Measurements from ENCODE around the gene KIAA0040.

KIAA0040 gene

DNA sequence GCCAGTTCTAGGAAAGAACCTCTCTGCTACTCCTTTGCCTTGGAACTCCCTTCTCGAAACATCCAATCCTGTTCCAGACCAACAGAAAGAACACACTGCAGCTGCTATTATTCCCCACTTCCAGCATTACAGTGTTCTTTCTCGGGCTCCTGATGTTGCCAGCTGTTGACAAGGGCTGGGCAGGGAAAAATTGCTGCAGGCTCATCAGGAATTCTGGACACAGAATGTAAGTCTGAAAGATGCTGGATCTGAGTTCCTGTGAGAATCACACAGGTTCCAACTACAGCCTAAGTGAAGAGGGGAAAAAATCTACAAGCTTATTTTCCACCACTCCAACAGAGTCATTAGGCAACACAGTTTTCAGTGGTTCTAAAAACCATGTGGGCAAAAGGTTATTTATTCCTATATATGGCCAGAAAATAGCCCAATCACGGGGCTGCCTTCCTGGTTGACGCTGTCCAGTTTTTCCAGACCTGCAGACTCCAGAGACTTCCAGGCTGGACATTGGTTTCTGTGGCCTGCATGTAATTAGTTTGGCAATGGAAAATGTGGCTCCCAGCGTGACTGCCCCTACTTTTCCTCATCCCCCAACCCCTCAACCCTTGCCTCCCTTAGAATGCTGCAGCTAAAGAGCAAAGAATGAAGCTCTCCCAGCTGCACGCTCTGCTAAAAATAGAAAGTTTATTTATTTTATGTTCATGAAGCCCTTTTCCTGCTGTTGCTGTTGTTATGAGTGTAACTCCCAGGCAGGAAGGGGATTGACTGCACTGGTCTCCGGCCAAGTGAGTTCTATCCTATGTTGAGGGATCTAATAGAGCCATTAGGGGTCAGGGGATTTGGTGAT lies 8.3 kb upstream of the KIAA0040 start:
- peak; percentile 51 for DNase-seq

DNA sequence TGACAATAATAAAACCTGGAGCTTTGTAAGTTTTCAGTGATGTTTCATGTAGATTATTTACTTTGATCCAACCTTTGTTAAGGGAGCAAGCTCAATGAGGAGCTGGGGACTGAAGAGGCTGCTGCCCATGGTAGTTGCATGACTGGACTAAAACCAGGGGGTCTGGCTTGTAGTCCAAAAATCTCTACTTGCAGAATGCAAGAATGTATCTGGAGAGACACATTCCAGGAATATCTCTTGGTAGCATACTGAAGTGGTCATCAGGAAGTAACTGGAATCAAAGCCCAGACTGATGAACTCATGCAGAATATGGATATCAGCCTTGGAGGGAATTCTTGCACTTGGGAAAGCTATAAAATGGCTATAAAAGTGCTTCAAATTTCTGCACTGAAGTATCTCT lies 5.8 kb upstream of the KIAA0040 start:
- DNase-seq = peak; percentile 74

DNA sequence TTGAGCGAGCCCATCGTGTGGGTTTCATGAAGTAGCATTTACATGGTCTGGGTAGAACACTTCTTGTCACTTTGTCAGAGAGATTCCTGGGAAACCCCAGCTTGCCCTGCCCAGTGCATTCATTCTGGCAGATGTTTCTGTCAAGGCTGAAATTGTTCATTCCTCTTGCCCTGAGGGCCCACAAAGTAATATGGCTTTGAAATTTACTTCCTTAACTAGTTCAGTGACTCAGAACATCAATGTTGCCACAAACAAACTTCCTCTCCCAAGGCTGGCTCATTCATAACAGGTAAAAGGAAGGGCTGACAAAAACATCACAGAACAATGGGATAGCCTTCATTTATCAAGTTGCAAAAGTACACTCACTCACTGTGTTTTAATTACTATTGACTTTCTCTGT lies 5.0 kb upstream of the KIAA0040 start:
- DNase-seq = peak; percentile 35

DNA sequence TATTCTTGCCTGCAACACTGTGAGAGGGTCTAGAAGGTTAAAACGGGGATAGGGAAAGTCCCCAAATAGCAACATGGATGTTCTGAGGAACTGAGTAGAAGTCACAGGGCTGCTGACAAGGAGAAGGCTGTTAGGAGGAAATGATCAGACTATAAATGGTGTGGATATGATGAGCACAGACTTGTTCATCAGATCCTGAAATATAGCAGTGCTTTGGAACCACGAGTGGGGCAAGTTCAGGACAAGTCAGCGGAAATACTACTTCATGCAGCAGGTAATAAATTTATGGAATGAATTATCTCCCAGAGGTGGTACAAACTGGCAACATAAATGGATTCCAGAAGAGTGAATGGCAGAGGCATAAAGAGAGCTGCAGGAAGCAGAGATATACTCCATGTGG lies 3.2 kb upstream of the KIAA0040 start:
- DNase-seq = no peak

DNA sequence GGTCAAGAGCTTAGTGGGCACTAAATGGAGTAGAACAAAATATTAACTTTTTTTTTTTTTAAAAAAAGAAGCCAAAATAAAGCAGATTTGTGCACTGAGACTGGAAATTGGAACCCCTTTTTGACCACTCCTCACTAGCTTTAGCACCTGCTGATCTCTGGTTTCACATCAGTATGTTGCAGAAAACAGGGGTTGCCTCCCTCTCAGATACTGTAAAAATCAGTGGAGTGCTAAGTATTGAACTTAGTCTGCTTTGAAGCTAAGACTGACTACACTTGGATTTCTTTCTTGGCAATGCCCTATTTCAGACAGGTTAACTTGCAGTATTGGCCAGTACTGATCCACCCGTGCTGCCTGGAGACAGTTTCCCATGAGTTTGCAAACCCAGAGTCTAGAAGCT lies 2.7 kb upstream of the KIAA0040 start:
- DNase-seq = no peak

DNA sequence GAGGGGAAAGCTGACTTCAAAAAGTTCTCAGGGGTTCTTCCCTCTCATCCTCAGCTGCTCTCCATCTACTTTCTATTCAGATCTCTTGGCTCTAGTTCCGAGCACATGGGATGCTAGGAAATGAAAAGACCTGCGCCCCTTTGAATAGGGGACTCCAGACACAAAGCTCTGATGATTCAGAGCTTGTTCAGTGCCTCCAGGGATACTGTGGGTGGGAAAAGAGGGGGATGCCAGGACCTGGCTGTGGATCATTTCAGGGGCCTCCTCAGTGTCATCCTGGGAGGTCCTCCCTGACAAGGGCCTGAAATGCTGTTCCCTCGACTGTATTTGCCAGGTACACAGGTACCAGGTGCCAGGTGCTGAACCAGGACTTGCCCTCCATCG lies 943 bp upstream of the KIAA0040 start:
- DNase-seq = peak; percentile 21

DNA sequence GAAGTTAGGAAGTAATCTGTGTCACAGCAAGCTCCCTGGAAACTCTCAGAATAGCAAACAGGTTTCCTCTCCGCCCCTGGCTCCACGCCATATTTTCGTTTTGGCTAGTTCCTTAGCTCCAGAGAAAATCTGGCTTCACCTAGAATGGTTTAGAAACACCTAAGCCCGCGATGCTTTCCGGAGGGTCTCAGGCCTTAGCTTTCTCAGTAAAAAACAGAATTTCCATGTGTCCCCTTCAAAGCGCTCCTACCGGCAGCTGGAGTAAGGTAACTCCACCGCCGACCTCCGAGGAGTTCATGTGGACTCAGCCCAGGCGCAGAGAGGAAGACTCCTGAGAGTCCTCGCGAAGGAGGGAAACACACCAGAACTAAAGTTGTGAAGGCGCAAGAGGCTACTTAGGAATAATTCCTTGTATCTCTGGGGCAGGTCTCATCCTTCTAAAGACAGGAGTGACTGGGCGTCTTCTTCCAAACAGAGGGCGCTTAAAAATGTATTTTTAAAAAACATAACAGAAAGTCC lies 406 bp downstream of the KIAA0040 start:
- DNase-seq = no peak

DNA sequence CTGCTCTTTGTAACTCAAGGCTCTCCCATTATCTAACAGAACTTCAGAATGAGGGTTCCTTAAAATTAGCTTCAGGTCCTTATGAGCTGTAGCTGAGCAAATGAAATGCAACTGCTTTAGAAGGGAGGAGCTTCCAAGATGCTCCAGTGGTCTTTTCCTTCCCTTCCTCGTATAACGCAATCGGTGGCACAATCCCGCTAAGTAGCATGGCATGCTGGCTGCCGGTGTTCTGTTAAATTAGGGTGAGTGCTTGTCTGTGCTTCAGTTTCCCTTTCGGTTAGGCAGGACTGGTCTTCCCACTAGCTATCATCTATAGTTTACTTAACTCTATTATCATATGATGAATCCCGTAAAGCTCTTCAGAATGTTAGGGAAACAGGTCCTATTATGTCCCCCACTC lies 917 bp downstream of the KIAA0040 start:
- DNase-seq = no peak

DNA sequence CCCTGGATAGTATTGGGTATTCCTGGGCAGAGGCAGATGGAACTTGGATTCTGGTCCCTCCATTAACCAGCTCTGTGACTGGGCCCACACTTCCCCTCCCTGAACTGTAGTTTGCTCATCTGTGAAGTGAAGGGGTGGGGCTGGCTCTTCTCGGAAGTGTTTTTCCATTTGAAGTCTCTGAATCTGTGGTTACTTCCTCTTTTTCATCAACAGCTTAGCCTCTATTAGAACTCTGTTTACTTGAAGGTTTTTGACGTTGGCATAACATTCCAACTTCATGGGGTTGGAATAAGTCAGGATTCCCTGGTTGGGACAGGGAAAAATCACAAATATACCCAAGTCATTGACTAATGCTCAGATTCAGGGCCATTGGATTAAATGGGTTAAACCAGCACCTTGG lies 3.6 kb downstream of the KIAA0040 start:
- DNase-seq = no peak

DNA sequence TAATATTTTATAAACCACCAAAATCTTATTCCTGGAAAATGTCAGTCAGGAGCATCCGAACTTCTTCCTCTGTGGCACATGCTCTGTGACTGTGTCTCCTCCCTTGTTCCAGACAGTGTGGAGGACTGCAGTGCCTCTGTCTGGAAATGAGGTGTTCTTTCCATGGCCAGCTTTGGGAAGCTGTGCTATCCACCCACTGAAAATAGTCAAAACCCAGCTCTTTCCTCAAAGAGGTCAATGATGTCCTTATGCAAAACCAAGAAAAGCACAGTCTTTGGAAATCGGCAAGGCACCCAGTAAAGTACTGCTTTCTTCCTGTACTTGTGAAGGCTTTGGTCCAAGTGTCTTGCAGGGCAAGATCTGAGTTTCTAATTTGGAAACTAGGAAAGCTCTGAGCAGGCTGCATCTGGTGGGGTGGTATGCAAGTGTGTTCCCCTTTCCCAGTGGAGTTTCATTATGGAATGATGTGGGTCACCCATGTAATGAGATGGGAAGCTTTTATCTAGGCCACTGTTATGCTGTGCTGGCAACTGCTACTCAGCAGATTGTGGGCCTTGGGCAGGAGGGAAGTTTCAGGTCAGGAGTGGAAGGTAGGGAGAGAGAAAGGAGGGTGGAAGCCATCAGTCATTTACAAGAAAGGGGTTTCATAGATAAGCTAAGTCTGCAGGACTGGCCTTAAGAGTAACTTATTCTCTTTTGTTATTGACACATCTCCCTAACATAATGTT lies 6.0 kb downstream of the KIAA0040 start:
- no peak for DNase-seq

DNA sequence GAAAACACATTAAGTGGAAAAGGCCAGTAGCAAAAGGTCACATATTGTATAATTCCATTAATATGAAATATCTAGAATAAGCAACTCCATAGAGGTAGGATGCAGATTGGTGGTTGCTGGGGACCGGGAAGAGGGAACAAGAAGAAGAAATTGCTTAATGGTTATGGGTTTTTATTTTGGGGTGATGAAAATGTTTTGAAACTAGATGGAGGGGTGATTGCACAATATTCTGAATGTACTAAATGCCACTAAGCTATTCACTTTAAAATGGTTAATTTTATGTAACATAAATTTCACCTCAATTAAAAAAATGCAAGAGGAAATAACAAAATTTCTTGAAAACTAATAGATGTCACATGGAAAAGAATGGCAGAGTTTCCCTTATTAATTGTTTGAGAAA lies 6.7 kb downstream of the KIAA0040 start:
- DNase-seq = no peak

DNA sequence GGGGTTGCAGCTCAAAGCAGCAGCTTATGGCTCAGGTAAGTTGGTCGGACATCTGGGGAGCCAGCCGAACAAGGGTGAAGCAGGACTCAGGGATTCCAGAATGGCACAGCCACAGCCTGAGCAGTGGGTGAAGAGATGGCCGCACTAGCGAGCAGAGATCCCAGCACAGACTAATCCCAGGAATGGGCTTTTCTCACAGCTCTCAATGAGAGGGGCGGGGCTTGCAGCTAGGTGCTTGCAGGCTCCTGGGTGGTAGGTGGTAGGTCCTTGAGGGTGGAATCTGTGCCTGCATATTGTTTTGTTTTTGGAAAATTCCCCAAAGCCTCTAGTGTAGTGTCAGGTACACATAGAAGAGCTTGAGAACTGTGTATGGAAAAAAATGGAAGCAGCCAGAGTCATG lies 9.0 kb downstream of the KIAA0040 start:
- DNase-seq = no peak

DNA sequence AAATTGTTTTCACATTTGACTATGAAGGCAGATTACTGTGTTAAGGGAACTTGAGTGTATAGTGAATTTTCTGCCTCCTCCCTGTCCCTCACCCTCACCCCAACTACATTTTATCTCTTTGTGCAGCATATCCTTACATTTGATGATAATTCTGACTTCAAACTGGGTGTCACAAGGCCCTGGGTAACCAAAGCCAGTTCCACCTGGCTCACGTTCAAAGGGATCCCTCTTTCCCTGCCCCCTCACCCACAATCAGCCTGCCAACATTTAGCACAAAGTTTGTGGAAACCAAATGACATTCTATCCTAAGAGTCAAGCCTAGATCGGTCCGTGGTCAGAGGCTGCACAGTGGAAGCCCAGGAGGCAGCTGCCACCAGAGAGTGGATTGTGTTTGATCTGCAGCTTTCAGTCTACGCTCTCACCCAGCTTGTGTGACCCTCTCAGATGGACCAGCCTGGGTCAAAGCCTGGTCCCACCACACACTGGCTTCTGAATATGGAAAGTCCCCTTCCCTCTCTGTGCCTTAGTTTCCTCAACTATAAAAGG lies 10.3 kb downstream of the KIAA0040 start:
- no peak for DNase-seq

DNA sequence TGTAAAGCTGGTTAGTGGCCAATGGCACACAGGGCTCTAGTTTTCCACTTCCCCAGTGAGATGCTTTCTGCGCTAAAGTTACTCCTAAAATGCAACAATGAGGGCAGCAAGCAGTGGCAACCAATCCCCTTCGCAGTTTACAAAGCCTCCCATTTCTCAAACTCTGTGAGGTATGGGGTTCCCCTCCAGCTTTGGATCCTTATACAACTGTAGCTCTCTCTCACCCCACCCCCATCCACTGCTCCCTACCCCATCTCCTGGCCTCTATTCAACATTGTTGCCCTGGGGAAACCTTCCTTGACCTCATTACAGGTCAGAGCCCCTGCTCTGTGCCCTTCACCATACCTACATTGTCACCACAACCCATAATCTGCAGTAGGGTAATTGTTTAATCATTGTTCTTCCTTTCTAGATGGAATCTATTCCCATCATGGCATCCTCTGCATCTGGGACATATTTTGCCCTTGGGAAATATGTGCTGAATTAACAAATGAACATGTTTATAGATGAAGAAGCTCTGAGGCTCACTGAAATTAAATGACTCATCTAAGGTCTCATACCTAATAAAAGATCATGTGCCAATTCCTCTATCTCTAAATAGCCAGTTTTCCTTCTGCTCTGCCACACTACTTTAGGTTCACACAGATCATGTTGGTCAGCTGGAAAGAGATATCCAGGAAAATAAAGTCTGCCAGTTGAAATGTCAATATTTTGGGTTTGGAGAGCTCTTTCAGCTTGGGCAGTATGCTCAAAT lies 12.6 kb downstream of the KIAA0040 start:
- no peak for DNase-seq

DNA sequence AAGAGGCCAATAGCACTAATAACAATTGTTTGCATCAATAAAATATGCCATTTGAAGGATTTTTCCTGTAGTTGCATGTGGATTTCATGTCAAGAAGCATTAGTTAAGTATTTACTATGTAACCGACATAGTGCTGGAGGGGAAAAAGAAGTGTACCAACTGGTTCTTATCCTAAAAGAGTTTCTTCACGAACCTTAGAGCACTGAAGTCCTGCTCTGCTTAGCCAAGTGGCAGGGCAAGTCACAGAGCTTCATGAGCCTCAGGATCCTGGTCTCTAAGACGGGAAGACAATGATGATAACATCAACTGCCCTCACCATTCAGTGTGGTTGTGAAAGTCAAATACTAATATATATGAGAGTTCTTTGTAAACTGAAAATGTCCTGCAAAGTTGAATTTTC lies 14.1 kb downstream of the KIAA0040 start:
- no peak for DNase-seq

DNA sequence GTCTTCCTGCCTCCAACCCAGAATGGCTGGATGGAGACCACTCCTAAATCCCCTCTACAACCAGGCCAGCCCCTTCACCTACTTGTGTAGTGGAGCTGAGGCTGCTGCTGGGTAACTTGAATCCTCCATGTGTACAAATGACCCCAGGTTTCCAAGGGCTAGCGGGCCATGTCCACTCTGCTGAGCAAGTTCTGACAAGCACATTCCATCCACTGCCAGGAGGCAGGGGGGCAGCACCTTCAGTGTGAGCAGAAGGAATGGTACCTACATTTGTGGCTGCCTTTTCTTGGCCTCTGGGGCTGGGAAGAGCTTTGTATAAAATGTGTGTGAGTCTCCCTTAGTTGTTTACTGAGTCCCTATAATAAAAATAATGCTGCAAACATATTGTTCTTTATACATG lies 14.5 kb downstream of the KIAA0040 start:
- DNase-seq = no peak

DNA sequence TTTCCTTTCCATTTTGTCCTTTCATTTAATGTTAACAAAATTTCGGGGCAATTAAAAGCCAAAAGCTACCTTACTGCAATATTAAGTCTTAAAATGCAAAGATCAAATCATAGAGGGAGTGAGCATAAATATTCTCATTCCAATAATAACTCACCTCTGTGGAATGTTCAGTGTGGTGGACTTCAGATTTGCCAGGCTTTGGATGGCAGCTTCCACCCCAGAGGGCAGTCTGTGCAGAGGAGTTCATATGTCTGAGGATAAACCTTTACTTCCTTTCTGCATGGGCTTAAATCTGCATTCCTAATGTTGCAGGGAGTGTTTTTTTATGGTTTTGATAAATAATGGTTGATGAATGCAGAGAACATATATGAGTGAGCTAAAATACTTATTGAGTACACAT lies 16.3 kb downstream of the KIAA0040 start:
- no peak for DNase-seq

DNA sequence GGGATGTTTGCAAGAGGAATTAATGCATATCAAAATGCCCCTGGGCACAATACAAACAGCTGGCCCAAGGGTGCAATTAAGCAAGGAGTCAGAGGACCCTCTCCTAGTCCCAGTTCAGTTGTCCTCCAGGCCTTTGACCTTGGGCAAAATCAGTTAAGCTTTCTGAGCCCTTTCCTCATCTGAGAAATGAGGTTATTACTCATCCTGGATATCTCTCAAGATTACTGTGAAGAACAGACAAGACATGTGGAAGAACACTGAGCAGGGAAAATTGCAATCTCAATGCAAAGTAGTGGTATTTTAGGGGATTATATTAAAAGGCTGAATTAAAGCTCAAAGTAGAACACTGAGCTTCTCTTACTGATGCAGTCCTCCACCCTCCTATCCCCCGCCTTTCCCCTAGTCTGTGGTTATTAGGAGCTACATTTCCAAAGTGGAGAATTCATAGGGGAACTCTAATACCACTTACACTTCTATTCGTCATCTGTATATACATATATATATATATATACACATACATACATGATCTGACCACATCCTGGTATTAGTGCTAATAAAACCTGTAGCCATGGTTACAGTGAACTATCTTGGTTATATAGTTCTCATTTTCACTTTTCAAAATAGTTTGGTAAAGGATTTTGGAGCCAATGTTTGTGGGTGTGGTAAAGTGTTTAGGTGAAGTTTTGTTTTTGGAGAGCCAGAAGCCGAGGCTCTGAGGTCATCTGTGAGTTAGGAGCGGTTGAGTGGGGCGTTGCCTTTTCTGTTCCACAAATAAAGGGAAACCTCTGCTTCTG lies 18.1 kb downstream of the KIAA0040 start:
- DNase-seq = no peak

DNA sequence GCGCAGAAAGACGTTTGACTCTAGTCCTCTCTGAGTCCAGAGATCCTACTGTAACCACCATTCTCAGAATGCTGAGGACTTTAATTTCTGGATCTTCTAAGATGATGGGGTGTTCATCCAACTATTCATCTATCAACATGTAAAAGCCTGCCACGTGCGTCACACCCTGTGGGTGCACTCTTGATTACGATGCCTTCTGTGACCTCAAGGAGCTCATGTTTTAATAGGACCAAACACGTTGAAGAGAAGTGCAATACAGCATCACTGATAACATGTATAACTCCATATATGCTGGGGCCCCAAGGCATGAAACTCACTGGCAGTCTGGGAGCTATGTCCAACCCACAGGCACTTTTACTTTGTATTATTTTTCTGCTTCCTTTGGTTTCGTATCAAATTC lies 19.0 kb downstream of the KIAA0040 start:
- no peak for DNase-seq

DNA sequence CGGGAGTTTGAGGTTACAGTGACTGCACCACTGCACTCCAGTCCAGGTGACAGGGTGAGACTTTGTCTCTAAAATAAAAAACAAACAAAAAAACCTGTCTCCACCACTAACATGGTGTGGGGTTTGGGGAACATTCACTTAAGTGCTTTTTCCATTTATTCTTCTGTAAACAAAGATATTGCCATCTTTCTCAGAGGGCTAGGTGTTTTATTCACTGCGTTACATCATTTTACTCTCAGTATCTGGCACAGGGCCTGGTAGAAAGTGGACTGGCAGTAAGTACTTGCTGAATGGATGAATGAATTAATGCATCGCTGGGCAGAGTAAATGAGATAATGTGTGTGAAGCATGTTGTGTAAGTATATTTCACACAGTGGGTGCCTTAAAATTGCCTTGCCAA lies 20.1 kb downstream of the KIAA0040 start:
- no peak for DNase-seq

DNA sequence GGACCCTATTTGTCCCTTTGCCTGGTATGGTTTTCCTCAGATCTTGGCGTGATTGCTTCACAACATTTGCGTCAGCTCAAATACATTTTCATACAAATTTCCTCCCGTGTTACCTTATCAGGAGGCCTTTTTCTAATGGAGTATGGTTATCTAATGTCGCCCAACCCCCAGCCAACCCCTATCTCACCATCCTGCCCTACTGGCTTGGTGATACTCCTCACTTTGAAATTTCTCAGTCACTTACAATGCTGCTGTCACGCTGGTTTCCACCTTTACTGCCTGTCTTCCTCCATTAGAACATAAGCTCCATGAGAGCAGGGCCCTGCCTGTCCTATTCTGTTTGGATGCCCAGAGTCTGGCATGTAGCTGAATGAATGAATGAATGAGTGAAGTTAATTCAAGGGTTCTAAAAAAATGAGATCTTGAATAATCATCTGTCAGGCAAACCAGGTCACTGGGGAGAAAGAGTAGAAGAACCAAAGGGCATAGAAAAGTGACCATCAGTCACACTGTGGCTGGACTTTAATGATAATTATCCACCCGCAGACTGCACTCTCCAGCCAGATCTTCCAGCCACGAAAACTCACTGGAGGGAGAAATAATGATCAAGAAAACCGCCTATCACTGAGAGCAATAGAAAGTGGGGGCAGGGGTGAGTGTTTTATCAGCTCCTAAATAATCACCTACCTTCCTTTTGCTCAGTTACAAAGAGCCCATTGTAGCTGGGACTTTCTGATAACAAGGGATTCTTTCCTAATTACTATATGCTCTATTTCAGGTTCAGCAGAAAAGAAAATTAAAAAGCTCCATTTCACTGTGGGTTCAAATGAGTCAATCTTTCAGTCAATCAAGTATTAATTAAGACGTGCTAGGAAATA lies 21.3 kb downstream of the KIAA0040 start:
- no peak for DNase-seq
